ENCODE data around the gene HS3ST3A1. TPM values are rescaled to one million over a fixed set of nuclear protein-coding genes. Genes with fewer than 3 reads are reported as not detected.

HS3ST3A1 gene
- total RNA-seq, 1 donor from 2014 or later = not detected

GRCh38 chr17:13520899-13521572, 80.7 kb downstream of the HS3ST3A1 start:
- Histone ChIP-seq H3K36me3 (no peaks in the 10 kb centered on the region), H3K4me1 (no peaks in the 10 kb centered on the region), H3K4me3 (no peak overlapping the region), H3K27me3 (no peaks in the 10 kb centered on the region), H3K27ac (no peak overlapping the region), H3K9me3 (no peaks in the 10 kb centered on the region)
- no peak for TF ChIP-seq CTCF (IDR thresholded peaks at IDR 0.05)
- intact Hi-C loops (cut with DNase I) = no loop called here
- DNase-seq (ENCODE audit: low spot score in 2 of 2) = no peak

- intact Hi-C loops (cut with DNase I) = no loop called here
- Histone ChIP-seq H3K27ac (no peak overlapping the region), H3K4me1 (no peaks in the 10 kb centered on the region), H3K9me3 (no peaks in the 10 kb centered on the region), H3K36me3 (no peaks in the 10 kb centered on the region), H3K27me3 (no peaks in the 10 kb centered on the region), H3K4me3 (no peak overlapping the region)
- TF ChIP-seq CTCF (IDR thresholded peaks at IDR 0.05) = no peak
- DNase-seq (ENCODE audit: low spot score in 2 of 2) = no peak
These were observed 83.3 kb downstream of the HS3ST3A1 start for GRCh38 chr17:13518261-13519000.

GRCh38 chr17:13513039-13513405, 88.7 kb downstream of the HS3ST3A1 start:
- Histone ChIP-seq H3K36me3 (no peaks in the 10 kb centered on the region), H3K4me3 (no peak overlapping the region), H3K4me1 (no peaks in the 10 kb centered on the region), H3K27ac (no peak overlapping the region), H3K27me3 (no peaks in the 10 kb centered on the region), H3K9me3 (no peaks in the 10 kb centered on the region)
- no peak for DNase-seq (ENCODE audit: low spot score in 2 of 2)
- no peak for TF ChIP-seq CTCF (IDR thresholded peaks at IDR 0.05)
- intact Hi-C loops (cut with DNase I) = no loop called here

- Histone ChIP-seq H3K27me3 (no peaks in the 10 kb centered on the region), H3K27ac (no peak overlapping the region), H3K9me3 (no peaks in the 10 kb centered on the region), H3K4me3 (no peak overlapping the region), H3K36me3 (no peaks in the 10 kb centered on the region), H3K4me1 (no peaks in the 10 kb centered on the region)
- intact Hi-C loops (cut with DNase I) = no loop called here
- no peak for TF ChIP-seq CTCF (IDR thresholded peaks at IDR 0.05)
- no peak for DNase-seq (ENCODE audit: low spot score in 2 of 2)
These were observed 91.7 kb downstream of the HS3ST3A1 start for GRCh38 chr17:13510062-13510461.

- Histone ChIP-seq H3K27ac (no peak overlapping the region), H3K4me1 (no peaks in the 10 kb centered on the region), H3K36me3 (no peaks in the 10 kb centered on the region), H3K27me3 (no peaks in the 10 kb centered on the region), H3K9me3 (no peaks in the 10 kb centered on the region), H3K4me3 (no peak overlapping the region)
- DNase-seq (ENCODE audit: low spot score in 2 of 2) = no peak
- intact Hi-C loops (cut with DNase I) = no loop called here
- no peak for TF ChIP-seq CTCF (IDR thresholded peaks at IDR 0.05)
These were observed 92.2 kb downstream of the HS3ST3A1 start for GRCh38 chr17:13509527-13509926.

Data from ascending aorta (tissue), 2 donors.